Uterus (tissue), 2 donors: ENCODE measurements around the gene NCLN.

ENCODE experiments used
- CTCF ChIP-seq, 4 experiments: fragments of 200-600 bp in 2 of 4; fragments of 450-650 bp in 2 of 4; sonication (generic) in 2 of 4; IDR thresholded peaks; one replicate each; pipeline ENCODE4 v1.5.1; 2016 to 2019; ENCODE audit warnings: antibody characterized with exemption in 4 of 4, mild to moderate bottlenecking in 2 of 4, moderate library complexity in 1 of 4
- POLR2A ChIP-seq, 2 donors: fragments of 450-650 bp; IDR thresholded peaks; one replicate each; pipeline ENCODE4 v1.6.1; 2016; ENCODE audit warnings: antibody characterized with exemption in 2 of 2, mild to moderate bottlenecking in 1 of 2, moderate library complexity in 1 of 2

DNA sequence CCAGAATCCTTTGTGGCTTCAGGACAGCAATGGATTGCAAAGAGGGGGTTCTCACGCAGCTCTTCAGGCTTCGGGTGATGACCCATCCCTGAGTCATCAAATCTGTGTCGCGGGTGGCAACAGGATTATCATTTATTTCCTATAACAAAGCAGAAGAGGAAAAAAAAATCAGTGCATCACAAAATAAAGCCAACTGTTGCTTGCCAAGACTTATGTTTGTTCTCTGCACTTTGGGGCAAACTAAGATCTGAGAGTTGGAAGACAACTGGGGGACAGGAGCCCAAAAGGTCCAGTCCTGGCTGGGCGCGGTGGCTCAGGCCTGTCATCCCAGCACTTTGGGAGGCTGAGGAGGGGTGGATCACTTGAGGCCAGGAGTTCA is 43.4 kb upstream of the NCLN start:
- TF ChIP-seq CTCF (IDR thresholded peaks at IDR 0.05) (no peak), POLR2A (IDR thresholded peaks at IDR 0.05) (no peak)
